Loucy (cell line): ENCODE measurements around the gene POLD3.

Experiments
- CTCF ChIP-seq: fragments of 200-600 bp; sonication (generic); conservative IDR thresholded peaks from 2 replicates; pipeline ENCODE4 v1.5.1; 2014; ENCODE audit warnings: mild to moderate bottlenecking, antibody characterized with exemption, low read length
- EZH2phosphoT487 ChIP-seq: fragments of 200-600 bp; IDR thresholded peaks from 2 replicates; pipeline ENCODE4 v1.6.1; 2018; ENCODE audit warnings: antibody characterized with exemption, mild to moderate bottlenecking, moderate library complexity, borderline replicate concordance

- TF ChIP-seq CTCF (no peak), EZH2phosphoT487 (no peak)
Observed at GRCh38 chr11:74637700-74638099, 45.3 kb downstream of the POLD3 start.
